ENCODE results near the gene ASIC2.
A peak's percentile ranks its signal among the peaks of the same experiment; 100 is the strongest.

The ASIC2 gene

DNA sequence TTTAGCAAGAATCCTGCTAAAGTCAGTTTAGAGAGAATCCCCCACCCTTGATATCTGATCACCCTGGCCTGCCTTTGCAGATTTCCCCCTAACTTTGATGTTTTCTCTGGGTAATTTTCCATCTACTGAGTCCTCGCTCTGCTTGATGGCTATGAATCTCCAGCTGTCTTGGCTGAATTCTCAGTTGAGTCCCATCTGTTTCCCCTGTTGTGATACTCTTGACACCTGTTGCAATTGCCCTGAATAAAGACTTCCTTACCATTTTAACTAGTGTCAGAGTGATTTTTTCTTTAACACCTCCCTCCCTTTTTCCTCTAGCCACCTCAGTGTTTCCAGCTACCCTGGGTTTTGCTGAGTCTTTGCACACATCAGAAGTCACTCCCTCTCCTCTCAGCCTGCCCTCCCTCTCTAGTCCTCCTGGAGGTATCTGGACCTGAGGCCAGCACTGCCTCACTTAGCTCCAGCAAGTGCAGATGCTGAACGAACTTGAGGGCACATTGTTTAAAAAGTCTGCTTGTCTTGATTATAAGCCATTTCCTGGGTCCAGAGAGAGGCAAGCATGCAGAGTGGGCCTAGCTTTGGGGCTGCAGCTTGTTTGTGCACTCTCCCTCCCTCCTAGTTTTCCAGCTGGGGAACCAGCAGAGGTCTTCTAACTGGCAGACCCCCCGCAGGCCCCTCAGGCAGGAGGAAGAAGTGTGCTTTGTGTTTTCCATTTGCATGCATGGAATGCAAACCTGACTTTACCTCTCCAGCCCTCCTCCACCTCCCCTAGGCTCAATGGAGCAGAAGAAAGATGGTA, 268.2 kb downstream of the ASIC2 start:
- no peak for DNase-seq (ENCODE audit: low read depth in 2 of 2)

DNA sequence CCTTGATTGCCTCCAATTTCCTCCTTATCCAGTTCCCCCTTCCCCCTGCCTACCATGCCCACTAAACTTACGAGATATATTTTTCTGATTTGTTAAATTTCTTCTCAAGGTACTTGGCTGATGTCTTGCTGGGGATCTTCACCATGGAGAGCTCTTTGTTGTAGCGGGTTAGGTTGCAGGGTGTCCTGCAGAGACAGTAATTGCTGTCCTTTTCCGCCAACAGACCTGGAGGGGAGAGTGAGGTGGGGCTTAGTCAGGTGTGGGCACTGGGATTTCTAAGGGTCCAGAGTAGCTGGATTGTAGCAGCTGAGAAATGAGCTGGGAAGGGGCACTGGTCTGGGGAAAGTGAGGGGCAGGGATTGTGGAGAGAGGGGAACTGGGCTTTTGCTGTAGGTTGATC, 269.3 kb downstream of the ASIC2 start:
- no peak for DNase-seq (ENCODE audit: low read depth in 2 of 2)

DNA sequence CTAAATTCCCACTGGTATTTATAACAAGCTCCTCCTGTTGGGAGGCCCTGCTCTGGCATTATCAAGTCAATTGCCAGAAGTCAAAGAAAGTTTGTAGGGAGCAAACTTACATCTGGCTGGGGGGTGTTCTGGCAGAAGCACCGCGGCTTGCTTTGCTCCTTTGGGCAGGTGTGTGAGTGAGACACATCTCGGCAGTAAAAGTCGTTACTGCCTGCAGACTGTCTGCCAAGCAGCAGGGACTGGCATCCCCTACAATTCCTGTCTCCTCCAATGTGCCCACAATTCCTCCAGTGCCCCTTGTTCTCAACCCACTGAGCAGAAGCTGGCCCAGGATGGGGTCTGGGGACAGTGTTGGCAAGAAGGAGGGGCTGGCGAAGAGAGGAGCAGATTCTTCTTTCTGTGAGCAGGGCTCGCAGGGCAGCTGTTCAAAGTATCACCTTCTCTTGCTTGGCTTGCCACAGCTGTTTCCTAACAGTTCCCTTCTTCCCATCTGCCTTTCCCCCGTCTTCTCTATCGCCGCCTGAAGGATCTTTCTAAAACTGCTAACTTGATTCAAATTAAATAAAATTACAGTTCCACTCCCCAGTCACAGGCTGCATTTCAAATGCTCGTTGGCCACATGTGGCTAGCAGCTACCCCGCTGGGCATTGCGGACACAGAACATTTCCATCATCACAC, 271.2 kb downstream of the ASIC2 start:
- DNase-seq (ENCODE audit: low read depth in 2 of 2) = no peak

DNA sequence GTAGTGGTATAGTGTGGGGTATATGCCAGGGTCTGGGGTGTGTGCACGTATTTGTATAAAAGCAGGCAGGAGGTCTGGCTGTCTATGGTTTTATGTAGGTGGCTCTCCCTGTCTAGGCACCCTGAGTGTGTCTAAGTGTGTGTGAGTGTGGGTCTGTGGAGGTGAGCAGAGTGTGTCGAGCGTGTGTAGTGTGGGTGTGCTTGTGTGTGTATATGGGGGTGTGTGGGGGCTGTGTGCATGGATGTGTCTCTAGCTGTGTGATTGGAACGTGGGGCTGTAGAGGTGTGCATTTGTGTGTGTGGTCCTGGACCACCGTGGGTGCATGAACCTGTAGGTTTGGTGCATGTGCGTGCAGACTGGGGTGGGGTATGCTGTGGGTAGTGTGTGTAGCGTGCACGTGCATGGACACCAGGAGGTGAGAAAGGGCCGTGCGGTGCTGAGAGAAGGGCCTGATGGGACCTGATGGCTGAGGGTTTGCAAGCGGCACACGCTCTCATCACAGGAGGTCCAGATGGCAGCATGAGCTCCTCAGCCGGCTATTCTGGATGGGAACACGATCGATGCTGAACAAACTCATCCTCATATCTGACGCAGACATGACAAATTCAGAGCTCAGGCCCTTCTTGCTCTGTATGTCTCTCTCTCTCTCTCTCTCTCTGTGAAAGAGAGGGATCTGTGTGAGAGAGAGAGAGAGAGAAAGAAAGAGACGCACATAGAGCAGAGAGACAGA, 273.8 kb downstream of the ASIC2 start:
- DNase-seq (ENCODE audit: low read depth in 2 of 2) = no peak

DNA sequence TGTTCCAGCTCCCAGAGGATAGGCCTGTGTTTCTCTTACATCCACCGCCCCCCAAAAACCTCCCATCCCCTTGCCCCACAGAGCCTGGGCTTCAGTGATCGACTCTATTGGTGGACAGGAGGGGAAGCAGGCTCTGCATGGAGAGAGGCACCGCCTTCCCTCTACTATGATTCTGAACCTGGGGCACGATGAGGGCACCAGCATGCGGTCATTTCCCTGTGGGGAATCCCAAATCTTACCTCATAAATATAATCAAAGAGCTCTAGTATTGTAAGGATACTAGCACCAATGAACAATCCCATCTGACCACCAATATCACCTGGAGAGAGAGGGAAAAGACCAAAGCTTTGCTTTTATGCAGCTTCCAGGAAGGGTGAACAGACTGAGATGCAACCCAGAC, 275.7 kb downstream of the ASIC2 start:
- no peak for DNase-seq (ENCODE audit: low read depth in 2 of 2)

DNA sequence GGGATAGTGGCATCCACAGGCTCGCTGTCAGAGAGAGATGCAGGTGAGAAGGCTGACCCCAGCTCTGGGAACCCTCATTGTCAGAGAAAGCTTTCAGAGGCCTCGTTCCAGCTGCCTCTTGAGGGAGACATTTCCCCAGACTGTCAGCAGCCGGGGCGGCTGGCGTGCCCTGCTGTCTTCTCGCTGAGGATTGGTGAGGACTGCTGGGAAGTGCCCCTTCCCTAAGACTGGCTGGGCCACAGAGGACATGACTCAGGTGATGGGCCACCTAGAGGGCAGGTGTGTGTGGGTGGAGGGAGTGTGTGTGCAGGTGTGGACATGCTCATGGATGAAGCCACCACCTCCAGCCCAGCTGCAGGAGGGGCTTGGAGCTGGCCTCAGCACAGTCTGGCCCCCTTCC, 276.2 kb downstream of the ASIC2 start:
- DNase-seq (ENCODE audit: low read depth in 2 of 2) = no peak

DNA sequence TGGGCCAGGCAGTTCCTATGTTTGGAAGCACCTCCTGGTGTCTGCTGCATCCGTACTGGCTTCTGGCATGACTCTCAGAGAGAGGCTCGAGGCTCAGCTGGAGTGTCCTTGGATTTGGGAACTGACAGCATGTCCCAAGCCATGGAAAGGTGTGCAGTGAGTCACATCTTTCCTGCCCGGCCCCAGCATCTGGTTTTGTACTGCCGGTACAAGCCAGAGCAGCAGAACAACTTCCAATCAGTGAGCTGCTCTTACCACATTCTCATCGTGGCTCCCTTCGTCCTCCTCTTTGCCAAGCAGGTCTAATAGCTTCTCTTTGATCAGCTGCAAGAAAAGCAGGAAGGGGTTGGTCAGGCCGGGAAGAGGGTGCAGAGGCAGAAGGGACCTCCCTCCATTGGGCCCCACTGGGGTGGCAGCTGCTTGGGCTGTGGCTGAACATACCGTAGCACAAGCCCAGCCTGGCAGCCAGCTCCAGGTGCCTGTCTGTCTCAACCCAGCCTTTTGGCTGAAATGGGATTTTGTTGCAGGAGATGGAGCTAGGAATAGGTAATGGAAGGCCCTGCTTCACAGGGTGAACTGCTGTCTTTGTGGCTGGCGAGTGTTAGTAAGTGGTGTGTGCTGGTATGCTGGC, 277.3 kb downstream of the ASIC2 start:
- no peak for DNase-seq (ENCODE audit: low read depth in 2 of 2)

DNA sequence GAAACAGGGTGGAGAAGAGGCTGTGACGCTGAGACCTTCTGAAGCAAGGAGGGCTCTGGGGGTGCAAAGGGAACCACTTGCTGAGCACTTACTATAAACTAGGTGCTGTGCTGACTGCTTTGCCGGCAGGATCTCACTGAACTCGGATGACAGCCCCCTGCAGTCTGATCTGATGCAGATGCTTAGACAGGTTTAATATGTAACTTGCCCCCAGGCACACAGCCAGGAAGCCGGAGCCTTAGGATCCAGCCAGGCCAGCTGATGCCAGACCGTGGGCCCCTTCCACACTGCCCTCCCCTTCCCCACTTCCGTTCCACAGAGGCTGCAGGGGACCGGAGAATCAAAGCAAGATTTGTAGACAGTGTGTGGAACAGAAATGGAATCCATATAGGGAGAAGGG, 278.3 kb downstream of the ASIC2 start:
- no peak for DNase-seq (ENCODE audit: low read depth in 2 of 2)

DNA sequence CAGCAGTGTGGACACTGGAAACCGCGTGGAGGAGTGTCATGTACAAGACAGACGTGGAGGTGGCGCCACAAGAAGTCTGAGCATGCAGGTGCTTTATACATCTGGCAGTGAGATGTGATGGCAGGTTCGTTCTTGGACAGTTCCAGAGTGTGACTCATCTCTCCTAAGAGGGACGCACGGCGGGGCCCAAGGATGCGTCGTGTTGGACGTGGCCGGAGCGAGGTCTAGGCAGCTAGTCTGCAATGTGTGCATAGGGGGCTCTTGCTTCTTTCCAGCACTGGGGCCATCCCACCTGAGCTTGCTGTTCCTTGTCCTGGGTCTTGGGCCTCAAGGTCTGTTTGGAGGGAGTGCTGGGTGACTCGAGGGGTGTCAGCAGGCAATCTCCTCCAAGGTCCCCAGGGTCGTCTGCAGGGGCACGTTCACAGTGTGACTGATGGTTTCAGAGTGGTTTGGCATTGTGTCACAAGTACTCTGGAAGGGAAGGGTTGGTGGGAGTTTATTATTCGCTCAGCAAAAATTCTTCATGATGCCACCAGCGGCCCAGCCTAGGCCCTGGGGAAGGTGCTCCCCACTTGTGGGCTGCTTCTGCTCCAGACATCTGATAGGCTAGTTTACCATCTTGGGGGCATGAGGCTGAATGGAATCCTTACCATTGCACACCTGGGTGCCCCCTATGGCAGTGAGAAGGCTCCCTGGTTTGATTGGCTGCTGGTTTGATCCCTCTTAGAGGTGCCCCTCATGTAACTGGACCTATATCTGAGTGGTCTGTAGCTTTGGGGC, 279.3 kb downstream of the ASIC2 start:
- no peak for DNase-seq (ENCODE audit: low read depth in 2 of 2)

DNA sequence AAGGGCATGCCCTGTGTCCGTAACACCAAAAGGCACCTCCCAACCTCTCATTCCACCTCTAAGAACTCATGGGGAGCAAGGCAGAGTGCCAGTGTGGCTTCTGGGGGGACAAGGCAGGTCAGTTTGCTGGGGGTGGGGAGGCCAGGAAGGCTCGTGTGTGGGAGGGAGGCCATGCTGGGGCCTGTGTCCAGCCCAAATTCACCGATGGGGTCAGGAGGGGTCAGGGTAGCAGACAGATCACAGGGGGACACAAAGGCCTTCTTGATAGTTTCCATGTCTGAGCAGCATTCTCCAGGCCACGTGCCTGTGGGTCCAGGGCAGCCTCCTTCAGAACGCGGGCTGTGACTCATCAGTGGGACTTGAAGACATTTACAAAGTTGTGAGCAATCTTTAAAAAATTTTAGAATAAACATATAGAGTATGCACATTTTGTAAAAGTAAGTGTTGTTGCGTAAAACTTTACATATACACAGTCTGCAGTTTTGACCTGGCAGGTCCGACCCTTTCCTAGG, 280.5 kb downstream of the ASIC2 start:
- no peak for DNase-seq (ENCODE audit: low read depth in 2 of 2)

DNA sequence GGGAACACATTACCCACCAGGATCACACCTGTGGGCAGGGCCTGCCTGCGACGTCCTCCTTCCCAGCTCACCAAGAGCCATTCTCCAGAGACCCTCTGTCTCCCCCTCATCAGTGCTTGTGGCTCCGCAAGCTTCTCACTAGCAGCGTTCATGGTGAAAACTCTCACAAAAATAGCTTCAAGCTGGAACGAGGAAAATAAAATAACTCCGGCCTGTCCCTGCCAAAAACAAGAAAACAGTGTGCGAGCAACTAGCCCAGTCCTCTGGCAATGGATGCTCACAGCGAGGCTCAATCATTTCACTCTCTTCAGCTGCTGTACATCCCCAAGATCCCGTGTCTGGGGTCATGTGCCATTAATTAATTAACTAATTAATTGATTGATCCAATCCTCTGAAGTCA, 283.5 kb downstream of the ASIC2 start:
- DNase-seq (ENCODE audit: low read depth in 2 of 2) = no peak

DNA sequence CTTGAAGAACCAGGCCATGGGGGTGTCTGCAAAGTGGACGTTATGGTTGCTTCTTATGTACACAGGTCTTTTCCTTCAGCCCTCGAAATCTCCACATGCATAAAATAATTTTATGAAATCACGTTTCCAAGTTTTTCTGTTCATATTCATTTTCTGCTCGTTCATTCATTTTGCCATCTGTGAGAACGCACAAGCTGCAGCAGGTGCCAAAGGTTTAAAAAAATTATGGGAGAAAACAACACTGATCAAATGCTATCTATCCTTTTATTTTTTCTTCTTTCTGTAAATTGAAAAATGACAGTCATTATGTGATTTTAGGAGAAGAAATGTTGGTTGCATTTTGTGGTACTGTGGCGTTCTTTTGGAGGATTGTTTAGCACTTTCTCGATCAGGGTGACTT, 285.9 kb downstream of the ASIC2 start:
- no peak for DNase-seq (ENCODE audit: low read depth in 2 of 2)

DNA sequence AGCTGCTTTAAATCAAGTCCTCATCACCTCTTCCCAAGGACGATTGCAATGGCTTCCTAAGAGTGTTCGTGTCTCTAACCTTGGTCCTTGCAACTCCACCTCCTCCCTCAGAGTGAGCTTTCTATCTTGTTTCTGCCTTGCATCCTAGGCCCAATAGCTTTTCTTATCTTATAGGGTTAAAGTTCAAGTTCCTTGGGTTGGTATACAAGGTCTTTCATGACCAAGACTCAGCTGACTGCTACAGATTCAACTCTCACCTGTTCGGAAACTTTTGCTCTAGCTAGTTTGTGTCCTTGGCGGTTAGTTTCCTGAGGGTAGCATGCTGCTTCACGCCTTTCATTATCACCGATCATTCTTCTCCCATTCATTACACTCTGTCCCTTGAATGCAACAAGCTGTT, 290.8 kb downstream of the ASIC2 start:
- DNase-seq (ENCODE audit: low read depth in 2 of 2) = no peak

DNA sequence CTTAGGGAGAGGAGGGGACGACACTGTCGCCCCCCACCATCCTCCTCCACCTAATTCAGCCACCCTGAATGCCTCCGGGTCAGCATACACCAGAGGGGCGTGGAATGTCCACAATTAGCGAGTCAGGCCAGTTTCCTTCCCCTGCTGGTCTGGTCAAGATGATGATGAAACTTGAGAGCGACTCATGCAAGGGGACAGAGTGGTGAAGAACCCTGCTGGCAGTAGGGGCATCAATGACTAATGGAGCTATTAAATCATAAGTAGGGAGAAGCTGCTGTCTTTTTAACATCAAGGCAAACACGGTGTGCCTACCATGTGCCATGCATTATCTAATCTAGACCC, 294.2 kb downstream of the ASIC2 start:
- no peak for DNase-seq (ENCODE audit: low read depth in 2 of 2)

DNA sequence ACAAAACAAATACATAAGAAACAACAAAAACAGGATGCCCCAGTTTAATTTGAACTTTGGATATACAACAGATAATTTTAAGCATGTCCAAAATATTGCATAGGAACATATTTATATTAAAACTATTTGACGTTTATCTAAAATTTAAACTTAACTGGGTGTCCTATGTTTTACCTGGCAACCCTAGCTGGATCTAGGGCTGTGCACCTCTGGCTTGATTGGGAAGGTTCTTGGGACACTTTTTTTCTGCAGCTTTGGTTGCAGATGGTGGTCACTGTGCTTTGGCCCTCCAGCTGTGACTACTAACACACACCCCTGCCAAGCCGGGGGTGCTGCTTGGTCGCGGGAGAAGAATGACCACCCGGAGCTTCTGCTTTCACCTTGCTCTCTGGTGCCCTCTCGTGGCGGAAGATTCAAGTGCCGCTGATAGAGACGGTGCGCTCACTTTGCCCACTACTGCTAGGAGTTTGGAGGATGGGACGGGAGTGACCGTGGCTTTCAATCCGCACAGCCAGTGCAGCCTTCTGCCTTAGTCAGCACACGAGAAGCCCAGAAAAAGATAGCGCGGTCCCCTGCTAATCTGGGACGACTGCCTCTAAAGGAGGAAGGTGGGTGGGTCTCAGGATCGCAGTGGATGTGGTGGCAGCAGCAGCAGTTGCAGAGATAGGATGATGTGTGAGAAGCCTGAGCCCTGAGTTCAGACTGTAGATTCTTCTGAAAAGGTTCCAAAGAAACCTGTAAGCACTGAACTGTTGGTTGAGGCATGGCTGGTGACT, 294.8 kb downstream of the ASIC2 start:
- DNase-seq (ENCODE audit: low read depth in 2 of 2) = peak; percentile 64 to 68

DNA sequence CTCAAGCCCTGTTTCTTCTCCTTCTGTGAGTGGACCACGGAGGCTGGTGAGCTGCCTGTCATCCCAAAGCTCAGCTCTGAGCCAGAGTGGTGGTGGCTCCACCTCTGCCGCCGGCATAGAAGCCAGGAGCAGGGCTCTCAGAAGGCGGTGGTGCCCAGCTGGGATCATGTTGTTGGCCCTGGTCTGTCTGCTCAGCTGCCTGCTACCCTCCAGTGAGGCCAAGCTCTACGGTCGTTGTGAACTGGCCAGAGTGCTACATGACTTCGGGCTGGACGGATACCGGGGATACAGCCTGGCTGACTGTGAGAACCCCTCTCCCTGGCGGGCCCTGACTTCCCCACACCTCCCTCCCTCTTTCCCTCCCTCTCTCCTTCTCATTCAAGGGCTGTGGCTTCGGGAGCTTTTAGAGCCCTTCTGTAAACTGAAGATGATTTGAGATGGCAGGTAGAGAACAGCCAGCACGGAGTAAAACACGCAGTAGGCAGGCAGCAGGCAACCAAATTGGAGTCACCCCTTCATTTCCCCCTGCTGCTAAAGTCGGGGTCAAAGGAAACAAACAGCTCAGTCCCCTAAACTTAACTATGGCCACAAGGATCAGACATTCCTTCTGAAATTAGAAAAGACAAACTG, 297.6 kb downstream of the ASIC2 start:
- no peak for DNase-seq (ENCODE audit: low read depth in 2 of 2)

DNA sequence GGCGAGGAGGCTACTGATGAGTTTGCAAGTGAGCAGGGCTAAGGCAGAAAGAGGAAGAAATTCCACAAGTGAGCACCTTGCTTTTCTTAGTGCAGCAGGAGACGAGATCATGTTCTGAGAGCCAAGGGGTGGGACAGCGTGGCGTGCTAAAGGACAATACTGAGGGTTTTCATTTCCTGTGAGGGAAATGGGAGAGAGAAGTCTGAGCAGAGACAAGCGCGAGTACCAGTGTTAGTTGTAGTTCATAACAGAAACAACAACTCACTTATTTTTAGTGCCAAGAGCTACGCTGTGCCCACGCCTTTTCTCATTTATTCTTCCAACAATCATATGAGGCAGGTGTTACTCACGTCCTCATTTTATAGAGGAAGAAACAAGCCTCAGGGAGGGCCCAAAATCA, 299.1 kb downstream of the ASIC2 start:
- DNase-seq (ENCODE audit: low read depth in 2 of 2) = no peak

DNA sequence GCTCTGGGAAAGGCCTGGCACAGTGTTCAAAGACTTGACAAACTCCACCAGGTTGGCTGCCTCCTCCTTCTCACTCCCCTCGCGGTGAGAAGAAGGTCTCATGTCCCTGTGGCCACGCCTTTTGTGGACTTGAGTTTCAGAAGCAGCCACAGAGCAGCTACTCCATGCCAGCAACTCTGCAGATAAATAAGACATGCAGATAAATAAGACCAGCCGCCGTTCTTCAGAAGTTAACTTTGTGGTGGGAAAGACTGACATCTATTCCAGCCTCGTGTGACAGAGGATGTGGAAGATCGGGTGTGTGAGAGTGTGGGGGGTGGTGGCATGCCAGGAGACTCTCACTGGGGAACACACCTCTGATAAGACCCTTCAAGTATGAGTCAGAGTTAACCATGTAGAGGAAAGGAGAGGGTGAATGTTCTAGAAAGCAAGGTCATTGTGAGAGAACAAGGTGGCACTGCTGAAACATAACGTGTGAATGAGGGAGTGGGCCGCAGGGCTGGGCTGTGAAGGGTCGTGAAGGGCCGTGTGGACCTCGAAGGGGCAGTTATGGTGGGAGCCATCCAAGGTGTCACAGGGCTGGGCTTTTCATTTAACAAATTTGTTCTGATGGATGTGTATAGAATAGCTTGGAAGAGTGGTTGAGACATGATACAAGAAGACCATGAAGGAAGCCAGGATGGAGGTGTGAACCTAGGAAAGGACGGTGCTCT, 300.6 kb downstream of the ASIC2 start:
- no peak for DNase-seq (ENCODE audit: low read depth in 2 of 2)

DNA sequence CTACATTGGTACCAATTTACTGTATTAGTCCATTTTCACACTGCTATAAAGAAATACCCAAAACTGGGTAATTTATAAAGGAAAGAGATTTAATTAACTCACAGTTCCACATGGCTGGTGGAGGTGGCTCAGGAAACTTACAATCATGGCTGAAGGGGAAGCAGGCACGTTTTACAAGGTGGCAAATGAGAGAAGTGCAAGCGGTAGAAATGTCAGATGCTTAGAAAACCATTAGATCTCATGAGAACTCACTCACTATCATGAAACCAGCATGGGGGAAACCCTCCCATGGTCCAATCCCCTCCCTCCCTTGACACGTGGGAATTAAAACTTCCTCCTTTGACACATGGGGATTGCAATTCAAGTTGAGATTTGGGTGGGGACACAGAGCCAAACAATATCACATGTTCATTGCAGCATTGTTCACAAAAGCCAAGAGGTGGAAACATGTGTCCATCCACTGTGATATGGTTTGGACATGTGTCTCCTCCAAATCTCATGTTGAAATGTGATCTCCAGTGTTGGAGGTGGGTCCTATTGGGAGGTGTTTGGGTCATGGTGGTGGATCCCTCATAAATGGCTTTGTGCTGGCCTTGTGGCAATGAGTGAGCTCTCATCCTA, 304.5 kb downstream of the ASIC2 start:
- DNase-seq (ENCODE audit: low read depth in 2 of 2) = no peak

Measured in stimulated activated CD8-positive, alpha-beta memory T cell treated with anti-CD3 and anti-CD28 coated beads, Interleukin-2, amount 100 ng/mL, for 48 hours (primary cell).